Right lobe of liver (tissue), 6 donors: ENCODE data around the gene TNFSF13B. TPM values are rescaled to one million over a fixed set of nuclear protein-coding genes. Genes with fewer than 3 reads are reported as not detected.

Source experiments
- ATAC-seq, 4 donors: fragments of 200-7000 bp; cut with Tn5 transposase; one replicate each; pipeline ENCODE4 v1.9.1; 2020; ENCODE audit warnings: mild to moderate bottlenecking in 4 of 4, moderate library complexity in 4 of 4
- DNase-seq, 3 donors: peaks; one replicate each; pipeline ENCODE4 v3.0.0-alpha.2; 2020
- H3K27ac ChIP-seq, 3 donors: fragments of 200-600 bp; one replicate each; pipeline ENCODE4 v1.8.0; 2022
- H3K27me3 ChIP-seq, 2 donors: fragments of 200-600 bp; one replicate each; pipeline ENCODE4 v1.8.0; 2022
- H3K36me3 ChIP-seq, 4 donors: fragments of 200-600 bp; sonication (generic) in 1 of 4; one replicate each; pipeline versions ENCODE4 v1.5.1 to v1.8.0; 2017 to 2022; ENCODE audit warnings: control low read depth in 1 of 4
- H3K4me1 ChIP-seq, 4 donors: fragments of 200-600 bp; sonication (generic) in 1 of 4; one replicate each; pipeline versions ENCODE4 v1.5.1 to v1.8.0; 2017 to 2022; ENCODE audit warnings: control low read depth in 1 of 4
- H3K4me3 ChIP-seq, 3 donors: fragments of 200-600 bp; one replicate each; pipeline ENCODE4 v1.8.0; 2022
- H3K9me3 ChIP-seq, 4 donors: fragments of 200-600 bp; sonication (generic) in 1 of 4; one replicate each; pipeline versions ENCODE4 v1.5.1 to v1.8.0; 2017 to 2022; ENCODE audit warnings: control low read depth in 1 of 4
- POLR2A ChIP-seq: fragments of 450-650 bp; IDR thresholded peaks from one replicate; pipeline ENCODE4 v1.6.1; 2017; ENCODE audit warnings: antibody characterized with exemption, mild to moderate bottlenecking
- WGBS: methylation state at CpG from one replicate; pipeline ENCODE4 v1.1.6; 2018; ENCODE audit warnings: low coverage, low lambda C conversion rate; ENCODE audit not compliant: insufficient coverage; ENCODE audit errors: missing lambda C conversion rate; 5-methylcytosine and 5-hydroxymethylcytosine counted together
- intact Hi-C, 2 donors: fragments of 100-400 bp; cut with DNase I; formaldehyde crosslinking; loops; one replicate each; pipeline versions ENCODE4 v1.11.2 to v1.14.1; 2022
- total RNA-seq, 6 experiments: library from RNA; depleted of rRNA in 2 of 6; stranded (reverse); fragments of >200 nt in 2 of 6; fragmentation: NEBNext Ultra II Directional in 3 of 6; extraction: Animal tissue kit (Norgen Biotek cat#: 25700) in 3 of 6; gene quantifications; one replicate each; pipeline versions ENCODE4 v1.1.0 to v1.2.4, GENCODE V29; 2016 to 2023
- TF ChIP-seq, protein P1 (sequence below), 4 donors: fragments of 200-600 bp in 3 of 4; fragments of 450-650 bp in 1 of 4; IDR thresholded peaks; one replicate each; pipeline versions ENCODE4 v1.5.1 to v1.8.0; 2016 to 2022; ENCODE audit warnings: antibody characterized with exemption in 4 of 4, mild to moderate bottlenecking in 2 of 4
- donor health status: DM: no; HTN: yes; CAD: no.
- donor health status: DM: no; HTN: no; CAD: no.
- donor health status: DM: no; HTN: no; CAD: no.
- donor health status: DM: no; HTN: yes; CAD: no.
- donor health status: DM: no; HTN: yes; CAD: no.

TNFSF13B gene
- total RNA-seq, 6 experiments from 2014 or later = 1.5 to 4.7 (median 3.6) TPM

GRCh38 chr13:108226184-108226583 is 43.3 kb upstream of the TNFSF13B start:
- intact Hi-C loops = no loop called here
- Histone ChIP-seq H3K4me1 (peaks cover 0 to 24% (median 7%) of the 10 kb centered on the region in 4 donors), H3K9me3 (no peaks in the 10 kb centered on the region), H3K36me3 (no peaks in the 10 kb centered on the region), H3K27me3 (no peaks in the 10 kb centered on the region), H3K4me3 (no peak overlapping the region), H3K27ac (no peak overlapping the region)
- 44% methylated on average over 1 of the region's 1 CpG for WGBS
- peak in 3 of 4 donors; percentile 25 to 61 (median 38) for ATAC-seq
- no peak for DNase-seq
- TF ChIP-seq POLR2A = no peak
- TF ChIP-seq, protein P1, sequence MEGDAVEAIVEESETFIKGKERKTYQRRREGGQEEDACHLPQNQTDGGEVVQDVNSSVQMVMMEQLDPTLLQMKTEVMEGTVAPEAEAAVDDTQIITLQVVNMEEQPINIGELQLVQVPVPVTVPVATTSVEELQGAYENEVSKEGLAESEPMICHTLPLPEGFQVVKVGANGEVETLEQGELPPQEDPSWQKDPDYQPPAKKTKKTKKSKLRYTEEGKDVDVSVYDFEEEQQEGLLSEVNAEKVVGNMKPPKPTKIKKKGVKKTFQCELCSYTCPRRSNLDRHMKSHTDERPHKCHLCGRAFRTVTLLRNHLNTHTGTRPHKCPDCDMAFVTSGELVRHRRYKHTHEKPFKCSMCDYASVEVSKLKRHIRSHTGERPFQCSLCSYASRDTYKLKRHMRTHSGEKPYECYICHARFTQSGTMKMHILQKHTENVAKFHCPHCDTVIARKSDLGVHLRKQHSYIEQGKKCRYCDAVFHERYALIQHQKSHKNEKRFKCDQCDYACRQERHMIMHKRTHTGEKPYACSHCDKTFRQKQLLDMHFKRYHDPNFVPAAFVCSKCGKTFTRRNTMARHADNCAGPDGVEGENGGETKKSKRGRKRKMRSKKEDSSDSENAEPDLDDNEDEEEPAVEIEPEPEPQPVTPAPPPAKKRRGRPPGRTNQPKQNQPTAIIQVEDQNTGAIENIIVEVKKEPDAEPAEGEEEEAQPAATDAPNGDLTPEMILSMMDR (IDR thresholded peaks at IDR 0.05) = no peak

- ATAC-seq = peak in 3 of 4 donors; percentile 62 to 76 (median 64)
- H3K27me3 ChIP-seq = no peaks in the 10 kb centered on the region
- H3K27ac ChIP-seq = no peak overlapping the region
- WGBS = 86% methylated on average over 1 of the region's 1 CpG
- no peak overlapping the region for H3K4me3 ChIP-seq
- H3K36me3 ChIP-seq = no peaks in the 10 kb centered on the region
- peaks cover 0 to 1% (median 0%) of the 10 kb centered on the region in 4 donors for H3K9me3 ChIP-seq
- TF ChIP-seq, protein P1 (IDR thresholded peaks at IDR 0.05) = peak; percentile 68 to 85 (median 80)
- no peak for TF ChIP-seq POLR2A
- no peak for DNase-seq
- intact Hi-C loops = no loop called here
- peaks cover 0 to 24% (median 7%) of the 10 kb centered on the region in 4 donors for H3K4me1 ChIP-seq
Observed at GRCh38 chr13:108227651-108228272, 41.8 kb upstream of the TNFSF13B start.

GRCh38 chr13:108230377-108230776 is 39.1 kb upstream of the TNFSF13B start:
- peak; percentile 40 to 78 (median 74) for ATAC-seq
- H3K9me3 ChIP-seq = peaks cover 0 to 3% (median 0%) of the 10 kb centered on the region in 4 donors
- no peak overlapping the region for H3K27ac ChIP-seq
- H3K4me3 ChIP-seq = no peak overlapping the region
- intact Hi-C loops = no loop called here
- TF ChIP-seq, protein P1 (IDR thresholded peaks at IDR 0.05) = no peak
- no peak for TF ChIP-seq POLR2A
- no peak for DNase-seq
- no peaks in the 10 kb centered on the region for H3K27me3 ChIP-seq
- H3K4me1 ChIP-seq = peaks cover 0 to 24% (median 7%) of the 10 kb centered on the region in 4 donors
- H3K36me3 ChIP-seq = no peaks in the 10 kb centered on the region

DNA sequence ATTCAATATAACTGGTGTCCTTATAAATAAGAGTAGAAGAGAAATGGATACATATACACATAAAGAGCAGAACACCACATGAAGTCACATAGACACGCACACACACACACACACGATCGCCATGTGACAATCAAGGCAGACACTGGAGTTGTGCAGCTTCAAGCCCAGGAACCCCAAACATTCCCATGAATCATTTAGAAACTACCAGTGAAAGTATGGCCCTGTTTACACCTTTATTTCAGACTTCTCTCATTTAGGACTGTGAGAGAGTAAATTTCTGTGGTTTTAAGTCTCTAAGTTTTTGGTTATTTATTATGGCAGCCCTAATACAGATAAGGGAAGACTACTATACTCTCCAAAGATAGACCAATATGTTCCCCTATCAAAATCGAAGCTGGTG is 20.4 kb upstream of the TNFSF13B start:
- Histone ChIP-seq H3K4me1 (no peaks in the 10 kb centered on the region), H3K9me3 (no peaks in the 10 kb centered on the region), H3K36me3 (no peaks in the 10 kb centered on the region), H3K27ac (no peak overlapping the region), H3K4me3 (no peak overlapping the region), H3K27me3 (no peaks in the 10 kb centered on the region)
- intact Hi-C loops = no loop called here
- ATAC-seq (no peak), DNase-seq (no peak)
- no peak for TF ChIP-seq POLR2A
- TF ChIP-seq, protein P1 (IDR thresholded peaks at IDR 0.05) = no peak
- whole genome bisulfite sequencing = 68% methylated on average over 4 of the region's 4 CpGs
